Stomach smooth muscle (tissue), 2 donors: Measurements from ENCODE around the gene RSAD2.

ENCODE experiments used
- H3K27ac ChIP-seq: one replicate; pipeline ENCODE4 v1.7.0; 2013; ENCODE audit warnings: mild to moderate bottlenecking, low read length, inconsistent platforms
- H3K27me3 ChIP-seq, 2 donors: one replicate each; pipeline ENCODE4 v1.7.0; 2013; ENCODE audit warnings: low read length in 2 of 2; ENCODE audit not compliant: insufficient read depth in 2 of 2, control insufficient read depth in 1 of 2
- H3K36me3 ChIP-seq, 2 donors: one replicate each; pipeline ENCODE4 v1.7.0; 2013; ENCODE audit warnings: low read length in 2 of 2; ENCODE audit not compliant: control insufficient read depth in 2 of 2, insufficient read depth in 2 of 2
- H3K4me1 ChIP-seq: one replicate; pipeline ENCODE4 v1.7.0; 2013; ENCODE audit warnings: low read length; ENCODE audit not compliant: control insufficient read depth, insufficient read depth
- H3K4me3 ChIP-seq, 2 donors: one replicate each; pipeline ENCODE4 v1.7.0; 2013; ENCODE audit warnings: low read length in 2 of 2
- H3K9ac ChIP-seq, 2 donors: one replicate each; pipeline ENCODE4 v1.7.0; 2013; ENCODE audit warnings: low read length in 2 of 2, mild to moderate bottlenecking in 1 of 2
- H3K9me3 ChIP-seq, 2 donors: one replicate each; pipeline ENCODE4 v1.7.0; 2013; ENCODE audit warnings: low read length in 2 of 2; ENCODE audit not compliant: control insufficient read depth in 2 of 2
- donor health status: healthy.
- donor health status: Pancreatic carcinoma.

RSAD2 gene

GRCh38 chr2:6945087-6945813 is 67.7 kb downstream of the RSAD2 start:
- Histone ChIP-seq H3K27me3 (no peaks in the 10 kb centered on the region), H3K9ac (no peak overlapping the region), H3K27ac (peak overlapping the region; percentile 18), H3K36me3 (no peaks in the 10 kb centered on the region), H3K9me3 (no peaks in the 10 kb centered on the region), H3K4me1 (peaks cover 9% of the 10 kb centered on the region), H3K4me3 (no peak overlapping the region)

- H3K27me3 ChIP-seq, result no peaks in the 10 kb centered on the region
- H3K9me3 ChIP-seq, result no peaks in the 10 kb centered on the region
- H3K27ac ChIP-seq, result no peak overlapping the region
- no peak overlapping the region for H3K9ac ChIP-seq
- peaks cover 8% of the 10 kb centered on the region for H3K4me1 ChIP-seq
- H3K4me3 ChIP-seq, result no peak overlapping the region
- H3K36me3 ChIP-seq, result no peaks in the 10 kb centered on the region
Observed at GRCh38 chr2:6945821-6946220, 68.2 kb downstream of the RSAD2 start.

GRCh38 chr2:6946722-6947121 is 69.1 kb downstream of the RSAD2 start:
- Histone ChIP-seq H3K9me3 (no peaks in the 10 kb centered on the region), H3K36me3 (no peaks in the 10 kb centered on the region), H3K27ac (no peak overlapping the region), H3K9ac (no peak overlapping the region), H3K4me3 (no peak overlapping the region), H3K4me1 (peaks cover 5% of the 10 kb centered on the region), H3K27me3 (no peaks in the 10 kb centered on the region)
